GM19467 (cell line): ENCODE results near the gene SOS1.

ENCODE experiments used
- ATAC-seq: cut with Tn5 transposase; IDR thresholded peaks from one replicate; pipeline ENCODE4 v1.9.1; 2021; ENCODE audit warnings: mild to moderate bottlenecking, moderate library complexity; ENCODE audit not compliant: unreplicated experiment

Gene SOS1

DNA sequence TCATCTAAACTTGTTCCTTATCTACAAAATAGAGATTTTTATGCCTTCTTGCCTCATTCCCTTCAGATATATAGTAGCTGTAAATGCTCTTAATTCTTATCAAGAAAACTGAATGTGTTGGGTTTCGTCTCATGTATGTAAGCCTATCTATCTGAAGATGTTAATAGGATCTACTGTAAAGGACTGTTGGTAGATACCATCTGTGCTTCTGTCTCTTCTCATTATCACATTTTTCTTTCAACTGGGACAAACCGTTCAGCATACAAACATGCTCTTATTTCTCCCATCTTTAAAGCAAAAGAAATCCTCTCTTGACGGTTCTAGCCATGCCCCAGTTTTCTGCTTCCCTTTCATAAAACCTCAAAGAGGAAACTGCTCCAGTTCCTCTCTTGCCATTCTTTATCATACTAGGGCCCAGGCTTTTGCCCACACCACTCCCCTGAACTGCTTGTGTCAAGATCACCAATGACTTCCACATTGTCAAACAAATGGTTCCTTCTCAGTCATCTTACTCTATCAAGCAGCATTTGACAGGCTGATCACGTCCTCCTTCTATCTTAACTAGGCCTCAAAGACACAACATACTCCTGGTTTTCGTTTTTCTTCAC lies 142.5 kb downstream of the SOS1 start:
- ATAC-seq, result no peak

DNA sequence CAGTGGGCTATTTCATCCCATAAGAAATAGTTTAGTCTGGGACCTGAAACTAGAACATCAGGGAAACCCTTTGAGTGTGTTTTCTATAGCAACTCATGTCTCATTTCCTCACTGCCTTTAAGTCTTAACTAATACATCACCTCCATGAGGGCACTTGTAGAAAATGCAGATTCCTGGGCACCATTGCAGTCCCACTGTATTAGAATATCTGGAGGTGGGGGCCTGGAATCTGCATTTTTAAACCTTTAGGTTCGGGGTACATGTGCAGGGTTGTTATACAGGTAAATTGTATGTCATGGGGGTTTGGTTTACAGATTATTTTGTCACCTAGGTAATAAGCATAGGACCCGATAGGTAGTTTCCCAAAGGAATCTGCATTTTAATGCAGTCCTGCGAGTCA lies 143.8 kb downstream of the SOS1 start:
- no peak for ATAC-seq

DNA sequence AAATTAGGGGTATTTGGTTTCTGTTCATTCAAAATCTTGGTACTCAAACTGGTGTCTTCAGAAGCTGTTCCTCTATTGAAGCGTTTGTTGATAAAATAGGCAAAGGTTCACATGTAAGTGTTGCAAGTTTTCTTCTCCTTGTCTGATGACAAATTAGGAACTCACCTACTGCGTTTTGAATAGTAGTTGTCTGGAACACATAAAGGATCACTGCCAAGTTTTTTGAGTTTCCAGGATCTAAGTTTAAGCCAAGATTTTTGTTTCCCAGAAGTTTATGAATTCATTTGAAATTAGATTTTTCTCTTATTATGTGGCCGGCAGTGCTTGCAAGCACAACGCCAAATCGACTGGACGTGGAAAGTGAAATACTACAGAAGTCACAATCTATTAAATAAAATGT lies 145.8 kb downstream of the SOS1 start:
- ATAC-seq, result no peak

DNA sequence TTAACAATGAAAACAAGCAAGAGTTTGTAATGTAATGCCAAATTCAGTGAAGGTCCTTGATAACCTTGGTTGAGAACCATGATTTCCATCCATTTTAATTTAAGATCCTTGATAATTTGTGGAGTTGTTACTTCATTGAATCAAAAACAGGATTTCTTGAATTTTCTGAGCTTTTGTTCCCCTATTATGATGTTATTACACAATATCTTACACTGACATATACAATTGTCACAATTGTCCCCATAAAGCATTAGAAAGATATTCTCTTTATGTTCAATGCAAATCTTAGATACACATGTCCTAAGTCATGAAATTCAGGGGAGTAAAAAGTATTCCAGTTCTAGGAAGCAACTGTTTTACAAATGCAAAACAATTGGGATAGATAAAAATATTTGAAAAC lies 147.6 kb downstream of the SOS1 start:
- no peak for ATAC-seq

DNA sequence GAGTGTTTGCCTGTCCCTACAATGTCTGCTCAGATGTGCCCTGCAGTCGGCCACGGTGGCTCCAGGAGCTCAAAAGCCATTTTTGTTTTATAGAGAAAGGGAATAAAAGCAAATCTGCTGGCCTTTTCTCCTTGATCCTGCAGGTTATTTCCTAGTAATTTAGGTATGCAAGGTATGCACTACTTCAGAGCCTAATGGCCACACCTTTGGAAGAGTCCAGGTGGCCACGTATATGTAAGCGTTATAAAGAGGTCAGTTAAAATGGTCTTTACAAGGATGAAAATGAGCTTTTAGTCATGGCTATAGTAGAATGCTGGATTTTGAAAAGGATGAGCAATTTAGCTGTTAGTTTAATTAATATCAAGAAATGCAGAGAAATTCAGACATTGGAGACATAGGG lies 149.5 kb downstream of the SOS1 start:
- ATAC-seq, result no peak

DNA sequence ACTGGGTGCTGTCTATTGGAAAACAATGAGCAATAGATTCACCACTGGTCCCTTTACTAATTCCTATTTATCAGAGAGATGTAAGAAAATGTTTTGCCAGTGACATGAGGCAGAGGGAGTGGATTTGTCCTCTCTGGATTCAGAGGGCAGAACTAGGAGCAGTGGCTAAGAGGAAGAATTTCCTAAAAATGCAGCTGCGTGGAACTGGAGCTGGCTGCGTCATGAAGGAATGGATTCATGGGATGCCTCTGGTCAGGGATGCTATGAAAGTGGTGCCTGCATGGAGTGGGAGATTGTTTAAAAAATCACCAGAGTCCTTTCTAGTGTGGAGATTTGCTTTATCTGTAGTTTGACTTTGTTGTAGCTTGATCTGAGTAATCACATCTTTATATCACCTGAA lies 152.8 kb downstream of the SOS1 start:
- no peak for ATAC-seq

DNA sequence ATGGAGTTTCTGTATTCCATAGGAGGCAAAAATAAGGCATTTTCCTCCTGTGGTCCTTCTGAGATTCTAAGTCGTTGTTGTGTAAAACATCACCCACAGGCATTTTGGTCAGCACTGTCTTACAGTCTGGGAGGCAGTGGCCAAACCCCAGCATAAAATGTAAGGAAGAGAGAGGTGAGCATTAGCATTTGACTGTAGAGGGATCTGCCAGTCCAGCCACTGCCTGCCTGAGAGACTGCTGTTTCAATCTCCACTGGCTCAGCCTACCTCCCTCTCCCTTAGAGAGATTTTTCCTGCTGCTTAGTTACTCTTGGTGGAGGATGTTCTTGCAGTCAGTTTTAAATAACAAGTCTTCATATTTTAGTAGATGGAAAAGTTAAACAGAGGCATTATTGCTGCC lies 154.2 kb downstream of the SOS1 start:
- ATAC-seq, result no peak

DNA sequence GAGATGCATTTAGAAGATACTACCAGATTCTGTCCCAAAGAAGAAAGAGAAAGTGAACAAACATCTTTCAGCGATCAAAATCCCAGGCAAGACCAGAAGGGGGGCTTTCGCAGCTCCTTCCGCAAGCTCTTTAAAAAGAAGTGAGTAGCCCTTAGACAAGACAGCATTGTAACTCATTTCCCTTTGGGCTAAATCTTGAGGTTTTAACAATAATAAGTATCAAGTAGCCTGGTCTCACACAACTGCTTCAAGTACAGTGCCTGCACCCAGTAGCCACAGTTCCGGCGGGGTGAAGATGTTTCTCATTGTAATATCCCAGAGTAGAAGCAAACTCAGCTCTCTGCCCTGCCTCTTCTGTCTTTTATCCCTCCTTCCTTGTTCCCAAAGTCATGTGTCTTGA lies 154.8 kb downstream of the SOS1 start:
- no peak for ATAC-seq

DNA sequence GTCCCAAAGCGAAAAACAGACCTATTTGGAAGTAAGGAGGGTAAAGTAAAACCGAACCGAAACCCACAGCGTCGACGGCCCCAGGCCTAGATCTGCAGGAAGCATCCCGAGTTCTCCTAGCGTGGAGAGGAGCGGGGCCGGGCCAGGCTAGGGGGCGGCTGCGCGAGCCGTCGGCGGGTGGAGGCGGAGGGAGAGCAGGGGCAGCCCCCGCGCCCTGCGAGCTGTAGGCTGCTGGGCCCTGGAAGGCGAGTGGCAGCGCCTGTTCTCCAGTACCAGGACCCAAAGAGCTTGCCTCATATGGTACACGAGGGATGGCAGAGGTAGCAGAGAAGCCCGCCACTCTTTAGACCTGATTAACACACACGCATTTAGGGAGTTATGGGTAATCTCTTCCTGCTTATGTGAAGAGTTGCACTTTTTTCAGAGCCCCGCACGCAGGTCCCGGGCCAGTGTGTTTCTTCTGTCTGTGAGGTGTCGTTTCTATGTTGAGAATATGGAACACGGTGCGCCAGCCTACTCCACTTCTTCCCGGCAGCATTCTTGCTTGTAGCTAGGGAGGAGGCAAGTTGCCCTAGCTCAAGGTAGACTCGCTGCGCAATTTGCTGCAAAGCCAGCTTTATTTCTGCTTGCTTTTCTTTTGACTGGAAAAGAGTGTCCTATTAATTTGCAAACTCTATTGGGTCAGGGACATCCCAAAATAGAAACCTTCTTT lies 160.1 kb downstream of the SOS1 start:
- no peak for ATAC-seq

DNA sequence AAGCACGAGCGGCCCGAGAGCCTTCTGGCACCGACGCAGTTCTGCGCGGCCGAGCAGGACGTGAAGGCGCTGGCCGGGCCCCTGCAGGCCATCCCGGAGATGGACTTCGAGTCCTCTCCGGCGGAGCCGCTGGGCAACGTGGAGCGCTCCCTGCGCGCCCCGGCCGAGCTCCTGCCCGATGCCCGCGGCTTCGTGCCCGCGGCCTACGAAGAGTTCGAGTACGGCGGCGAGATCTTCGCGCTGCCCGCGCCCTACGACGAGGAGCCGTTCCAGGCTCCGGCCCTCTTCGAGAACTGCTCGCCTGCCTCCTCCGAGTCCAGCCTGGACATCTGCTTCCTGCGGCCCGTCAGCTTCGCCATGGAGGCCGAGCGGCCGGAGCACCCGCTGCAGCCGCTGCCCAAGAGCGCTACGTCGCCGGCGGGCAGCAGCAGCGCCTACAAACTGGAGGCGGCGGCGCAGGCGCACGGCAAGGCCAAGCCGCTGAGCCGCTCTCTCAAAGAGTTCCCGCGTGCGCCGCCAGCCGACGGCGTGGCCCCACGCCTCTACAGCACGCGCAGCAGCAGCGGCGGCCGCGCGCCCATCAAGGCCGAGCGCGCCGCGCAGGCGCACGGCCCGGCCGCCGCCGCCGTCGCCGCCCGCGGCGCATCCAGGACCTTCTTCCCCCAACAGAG lies 160.8 kb downstream of the SOS1 start:
- ATAC-seq, result no peak

DNA sequence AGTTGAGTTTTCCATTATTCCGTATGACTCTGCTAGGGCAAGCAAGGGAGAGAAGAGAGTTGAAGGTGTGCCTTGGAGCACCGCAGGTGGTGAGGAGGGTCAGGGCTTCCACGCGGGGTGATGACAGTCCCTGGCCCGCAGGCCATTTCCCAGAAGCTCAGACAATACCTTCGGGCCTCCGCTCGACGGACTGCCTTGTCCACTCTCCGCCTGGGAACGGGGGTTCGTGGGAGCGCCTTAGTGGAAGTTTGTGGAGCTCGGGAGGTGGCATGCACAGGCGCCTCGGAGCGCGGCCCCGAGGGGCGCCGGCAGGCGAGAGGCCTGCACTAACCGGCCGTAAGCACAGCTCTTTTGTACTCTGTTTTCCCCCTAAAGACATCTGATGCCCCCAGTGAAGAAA lies 161.4 kb downstream of the SOS1 start:
- no peak for ATAC-seq

DNA sequence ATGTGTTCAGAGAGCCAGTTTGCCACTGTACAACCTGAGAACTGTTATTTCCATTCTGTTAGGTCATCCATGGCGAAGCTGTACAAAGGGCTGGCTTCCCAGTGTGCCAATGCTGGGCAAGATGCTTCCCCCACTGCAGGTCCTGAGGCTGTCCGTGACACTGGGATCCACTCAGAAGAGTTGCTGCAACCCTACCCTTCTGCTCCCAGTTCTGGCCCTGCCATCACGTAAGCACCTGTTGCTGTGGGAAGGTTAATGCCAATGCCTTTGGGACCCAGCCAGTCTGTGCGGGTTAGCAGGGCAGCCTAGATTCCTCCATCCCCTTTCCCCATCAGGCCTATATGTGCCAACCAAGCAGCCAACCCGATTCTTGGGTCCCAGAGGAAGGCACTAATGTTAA lies 162.9 kb downstream of the SOS1 start:
- no peak for ATAC-seq

DNA sequence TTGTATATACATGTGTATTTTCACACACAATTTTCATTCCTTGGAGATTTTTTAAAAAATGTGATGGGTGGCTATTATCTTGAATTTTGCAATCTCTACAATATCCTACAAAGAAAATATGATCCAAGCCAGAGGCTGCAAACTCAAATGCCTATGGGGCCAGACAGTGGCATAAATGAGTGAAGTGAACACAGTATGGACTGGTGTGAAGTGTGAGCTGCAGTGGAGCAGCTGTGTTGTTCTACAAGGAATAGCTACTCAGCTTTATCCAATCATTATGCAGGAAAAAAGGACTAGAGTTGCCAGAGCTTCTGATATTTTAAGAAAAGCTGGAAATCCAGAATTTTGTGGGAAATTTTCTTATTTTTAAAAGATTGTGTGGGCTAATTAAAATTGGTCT lies 169.1 kb downstream of the SOS1 start:
- no peak for ATAC-seq

DNA sequence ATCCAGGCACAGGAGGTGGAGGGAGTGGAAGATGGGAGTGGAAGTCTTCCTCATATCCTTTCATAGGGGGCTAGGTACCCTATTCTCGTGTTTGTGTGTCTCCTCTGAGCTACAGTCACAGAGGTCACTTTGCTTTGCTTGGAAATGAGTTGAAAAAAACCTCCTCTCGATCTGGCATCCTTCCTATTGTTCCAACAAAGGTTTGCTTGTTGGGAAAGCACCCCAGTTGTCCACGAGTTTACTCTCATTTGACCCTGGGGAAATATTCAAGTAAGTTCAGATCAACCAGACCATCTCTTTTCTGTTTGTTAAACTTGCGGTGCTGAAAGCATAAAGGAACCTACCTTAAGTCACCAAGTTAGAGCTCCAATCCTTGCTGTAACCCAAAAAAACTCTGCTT lies 171.9 kb downstream of the SOS1 start:
- ATAC-seq, result no peak

DNA sequence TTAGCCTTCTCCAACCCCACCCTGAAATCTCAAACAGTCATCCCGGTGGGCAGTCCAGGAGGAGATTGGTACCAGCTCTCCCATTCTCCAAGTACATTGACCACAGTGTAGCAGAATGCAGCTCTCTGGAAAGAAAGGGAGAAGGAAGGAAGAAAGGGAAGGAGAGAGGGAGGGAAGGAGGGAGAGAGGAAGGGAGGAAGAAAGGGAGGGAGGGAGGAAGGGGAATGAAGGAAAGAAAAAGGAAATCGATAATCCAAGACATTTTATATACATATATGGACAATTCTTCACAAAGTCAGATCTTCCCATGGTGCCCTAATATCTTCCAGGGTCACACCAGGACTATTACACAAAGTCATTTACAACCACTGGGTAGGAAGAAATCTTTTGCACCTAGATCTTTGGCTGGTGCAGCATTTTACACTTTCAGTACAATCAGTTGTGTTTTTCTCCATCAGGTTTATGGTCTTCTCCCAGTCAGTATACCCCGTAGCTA lies 172.4 kb downstream of the SOS1 start:
- no peak for ATAC-seq

DNA sequence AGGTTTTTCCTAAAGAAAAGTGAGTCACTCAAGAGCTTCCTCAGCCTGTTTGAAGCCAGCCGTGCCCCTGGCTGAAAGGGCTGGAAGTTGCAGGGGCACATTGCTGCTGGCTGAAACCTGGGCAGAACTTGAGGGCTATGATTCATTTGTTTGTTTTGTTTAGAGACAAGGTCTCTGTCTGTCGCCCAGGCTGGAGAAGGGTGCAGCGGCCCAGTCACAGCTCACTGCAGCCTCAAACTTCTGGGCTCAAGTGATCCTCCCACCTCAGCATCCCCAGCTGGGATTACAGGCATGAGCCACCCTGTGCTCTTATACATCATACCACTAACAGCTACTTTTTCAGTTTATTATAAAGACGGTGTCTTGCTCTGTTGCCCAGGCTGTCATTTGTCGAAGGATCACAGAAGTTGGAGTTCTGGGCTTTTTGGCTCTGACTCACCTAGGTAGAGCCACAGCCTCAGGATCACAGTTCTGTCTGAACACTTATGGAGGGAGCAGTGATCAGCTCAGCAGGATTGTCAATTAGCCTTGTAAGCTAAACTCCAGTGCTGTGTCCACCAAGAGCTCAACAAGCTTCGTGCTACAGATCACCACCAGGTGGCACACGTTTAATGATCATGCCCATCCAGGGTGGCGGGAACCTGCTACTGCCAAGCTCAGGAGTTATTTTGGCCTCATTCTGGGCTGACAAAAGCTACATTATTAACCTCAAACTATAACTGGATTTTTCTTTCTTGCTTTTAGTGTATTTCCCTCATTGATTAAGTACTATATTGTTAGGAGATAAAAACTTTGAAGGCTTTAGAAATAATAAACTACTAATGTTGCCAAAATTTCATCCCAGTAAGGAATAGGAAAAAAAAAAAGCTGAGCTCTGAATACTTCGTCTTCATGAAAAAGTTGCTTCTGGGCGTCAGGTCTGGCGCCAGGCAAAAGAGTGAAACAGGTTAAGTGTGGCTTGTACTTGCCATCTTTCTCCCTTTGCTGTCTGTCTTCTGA lies 173.3 kb downstream of the SOS1 start:
- ATAC-seq, result no peak

DNA sequence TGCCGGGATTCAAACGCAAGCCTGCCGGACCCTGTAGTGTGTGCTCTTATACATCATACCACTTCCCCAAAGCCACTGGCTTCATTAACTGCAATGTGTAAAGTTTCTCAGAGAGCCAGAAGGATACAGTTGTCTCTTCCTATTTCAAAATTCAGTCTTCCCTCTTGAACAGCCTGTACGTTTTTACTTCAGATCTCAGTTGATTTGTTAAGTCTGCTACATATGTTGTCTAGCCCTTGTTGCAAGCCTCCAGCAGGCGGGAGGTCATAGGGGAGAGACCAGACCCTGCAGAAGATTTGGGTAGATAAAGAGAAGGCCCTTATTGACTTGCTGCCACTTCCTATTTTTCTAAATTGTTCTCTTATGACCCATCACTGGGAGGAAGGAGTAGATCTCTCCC lies 174.9 kb downstream of the SOS1 start:
- ATAC-seq, result no peak

DNA sequence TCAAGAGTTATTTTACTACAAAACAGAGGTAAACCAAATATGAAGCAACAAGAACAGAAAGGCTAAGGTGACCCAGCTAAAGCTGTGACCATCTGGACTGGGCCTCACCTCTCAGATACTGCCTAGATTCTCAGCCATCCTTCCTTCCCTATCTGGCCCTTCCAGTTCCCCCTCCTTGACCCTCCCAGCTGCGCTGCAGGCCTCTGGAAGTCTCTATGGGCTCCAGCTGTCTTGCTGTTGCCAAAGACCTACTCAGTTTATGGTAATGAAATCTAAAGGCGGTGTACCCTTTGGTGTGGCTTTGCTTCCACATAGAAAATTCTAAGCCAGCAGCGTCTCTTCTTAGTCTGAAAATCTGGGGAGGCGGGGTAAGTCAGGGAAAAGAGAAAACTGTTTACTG lies 175.5 kb downstream of the SOS1 start:
- ATAC-seq, result no peak

DNA sequence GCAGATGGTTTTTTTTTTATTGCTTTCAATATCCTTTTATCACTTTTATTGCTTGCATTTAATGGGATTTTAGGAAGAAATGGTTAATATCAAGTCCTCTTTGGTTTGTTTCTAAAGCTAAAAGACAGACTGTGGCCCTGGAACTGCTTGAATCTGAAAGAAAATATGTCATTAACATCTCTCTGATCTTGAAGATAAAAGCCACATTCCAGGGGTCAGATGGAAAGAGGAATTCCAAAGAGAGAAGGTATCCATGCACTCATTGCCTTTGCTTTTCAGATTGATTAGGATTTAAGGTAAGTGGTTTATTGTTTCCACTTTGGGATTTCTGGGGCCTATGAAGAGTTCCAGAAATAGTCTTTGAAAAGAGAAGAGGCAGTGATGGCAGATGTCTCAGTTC lies 177.1 kb downstream of the SOS1 start:
- ATAC-seq, result no peak

DNA sequence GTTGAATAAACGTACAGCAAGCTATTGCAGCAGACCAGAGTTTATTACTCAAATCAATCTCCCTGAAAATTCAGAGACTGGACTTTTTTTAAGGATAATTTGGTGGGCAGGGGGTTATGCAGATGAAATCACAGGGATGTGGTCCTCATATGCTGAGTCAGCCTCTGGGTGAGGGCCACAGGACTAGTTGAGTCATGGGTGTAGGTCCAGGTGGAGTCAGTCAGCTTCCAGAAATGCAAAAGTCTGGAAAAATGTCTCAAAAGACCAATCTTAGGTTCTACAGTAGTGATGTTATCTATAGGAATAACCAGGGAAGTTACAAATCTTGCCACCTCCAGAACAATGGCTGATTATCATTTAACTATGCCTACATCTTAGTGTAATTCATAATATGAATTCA lies 180.1 kb downstream of the SOS1 start:
- ATAC-seq, result no peak

DNA sequence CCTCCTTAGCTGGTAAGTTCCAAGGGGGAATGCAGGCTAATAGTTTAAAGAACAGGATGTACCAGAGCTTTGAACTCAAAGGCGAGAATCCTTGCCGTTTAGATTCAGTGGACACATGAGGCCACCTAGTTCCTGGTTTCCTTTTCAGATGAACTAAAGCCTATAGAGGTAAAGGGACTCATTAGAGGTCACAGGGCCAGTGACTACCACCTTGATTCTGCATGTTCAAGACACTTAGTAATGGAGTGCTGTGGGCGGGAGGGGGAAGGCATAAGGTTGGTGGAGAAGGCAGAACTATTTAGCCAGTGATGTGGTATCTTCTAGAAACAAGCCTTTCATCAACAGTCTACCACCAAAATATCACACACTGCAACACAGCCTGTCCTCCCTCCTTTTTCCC lies 183.3 kb downstream of the SOS1 start:
- ATAC-seq, result no peak
